Ectodermal cell (in vitro differentiated cells): ENCODE results near the gene EPHA6.
A peak's percentile ranks its signal among the peaks of the same experiment; 100 is the strongest.

Source experiments
- H3K27ac ChIP-seq: 2 replicates; pipeline ENCODE4 v1.7.0; 2013; ENCODE audit warnings: mild to moderate bottlenecking, low read depth, low read length; ENCODE audit not compliant: insufficient read depth, poor library complexity, severe bottlenecking
- H3K27me3 ChIP-seq: 2 replicates; pipeline ENCODE4 v1.7.0; 2013; ENCODE audit warnings: mild to moderate bottlenecking, low read length; ENCODE audit not compliant: insufficient read depth, control insufficient read depth, poor library complexity, severe bottlenecking
- H3K36me3 ChIP-seq: one replicate; pipeline ENCODE4 v1.7.0; 2013; ENCODE audit warnings: low read length; ENCODE audit not compliant: control insufficient read depth, insufficient read depth
- H3K4me1 ChIP-seq: one replicate; pipeline ENCODE4 v1.7.0; 2013; ENCODE audit warnings: low read length; ENCODE audit not compliant: control insufficient read depth, insufficient read depth
- H3K4me3 ChIP-seq: 2 replicates; pipeline ENCODE4 v1.7.0; 2013; ENCODE audit warnings: low read depth, low read length, control low read depth; ENCODE audit not compliant: insufficient read depth
- H3K9me3 ChIP-seq: 2 replicates; pipeline ENCODE4 v1.7.0; 2013; ENCODE audit warnings: mild to moderate bottlenecking, low read length, moderate library complexity; ENCODE audit not compliant: control insufficient read depth
- WGBS, 2 experiments: methylation state at CpG; one replicate each; pipeline ENCODE4 v1.1.7; 2013; ENCODE audit warnings: missing lambda C conversion rate in 2 of 2; 5-methylcytosine and 5-hydroxymethylcytosine counted together

EPHA6 gene

GRCh38 chr3:97721446-97721845 is 907.1 kb downstream of the EPHA6 start:
- Histone ChIP-seq H3K4me3 (no peak overlapping the region), H3K27me3 (no peaks in the 10 kb centered on the region), H3K9me3 (no peaks in the 10 kb centered on the region), H3K27ac (no peak overlapping the region), H3K4me1 (no peaks in the 10 kb centered on the region), H3K36me3 (no peaks in the 10 kb centered on the region)
- WGBS, 2 experiments, result 90 to 92% methylated on average over 2 of the region's 2 CpGs

- Histone ChIP-seq H3K36me3 (no peaks in the 10 kb centered on the region), H3K27me3 (no peaks in the 10 kb centered on the region), H3K4me1 (no peaks in the 10 kb centered on the region), H3K4me3 (no peak overlapping the region), H3K27ac (no peak overlapping the region), H3K9me3 (no peaks in the 10 kb centered on the region)
- 56 to 59% methylated on average over 3 of the region's 3 CpGs for WGBS, 2 experiments
Observed at GRCh38 chr3:97736928-97737327, 922.5 kb downstream of the EPHA6 start.

- Histone ChIP-seq H3K9me3 (no peaks in the 10 kb centered on the region), H3K36me3 (no peaks in the 10 kb centered on the region), H3K4me1 (no peaks in the 10 kb centered on the region), H3K27ac (no peak overlapping the region), H3K27me3 (no peaks in the 10 kb centered on the region), H3K4me3 (no peak overlapping the region)
- WGBS, 2 experiments, result 80 to 82% methylated on average over 1 of the region's 1 CpG
Observed at GRCh38 chr3:97738761-97739160, 924.4 kb downstream of the EPHA6 start.

GRCh38 chr3:97742036-97742435 is 927.6 kb downstream of the EPHA6 start:
- 91 to 93% methylated on average over 3 of the region's 3 CpGs for WGBS, 2 experiments
- no peaks in the 10 kb centered on the region for H3K4me1 ChIP-seq
- H3K4me3 ChIP-seq, result no peak overlapping the region
- H3K9me3 ChIP-seq, result no peaks in the 10 kb centered on the region
- no peaks in the 10 kb centered on the region for H3K36me3 ChIP-seq
- H3K27me3 ChIP-seq, result no peaks in the 10 kb centered on the region
- H3K27ac ChIP-seq, result no peak overlapping the region

GRCh38 chr3:97744289-97744688 is 929.9 kb downstream of the EPHA6 start:
- Histone ChIP-seq H3K9me3 (no peaks in the 10 kb centered on the region), H3K27me3 (no peaks in the 10 kb centered on the region), H3K36me3 (no peaks in the 10 kb centered on the region), H3K4me1 (no peaks in the 10 kb centered on the region), H3K27ac (no peak overlapping the region), H3K4me3 (no peak overlapping the region)
- WGBS, 2 experiments, result 84 to 88% methylated on average over 3 of the region's 3 CpGs

GRCh38 chr3:97763586-97764406 is 949.4 kb downstream of the EPHA6 start:
- H3K27ac ChIP-seq, result peak overlapping the region; percentile 81

GRCh38 chr3:97764407-97765238 is 950.2 kb downstream of the EPHA6 start, which contains the start of gene ARL6:
TSS of gene ARL6 (plus strand) at chr3:97764758. CDS start at chr3:97768108, 3,350 bp downstream.
- Histone ChIP-seq H3K4me3 (peak within 1 kb of the TSS; percentile 81), H3K4me1 (peaks cover 2% of the 10 kb centered on the region), H3K36me3 (no peaks in the 10 kb centered on the region), H3K9me3 (no peaks in the 10 kb centered on the region), H3K27ac (peak within 1 kb of the TSS; percentile 81), H3K27me3 (no peaks in the 10 kb centered on the region)
- 0 to 1% methylated on average over 46 of the region's 46 CpGs for WGBS, 2 experiments

More at GRCh38 chr3:97763586-97764406, 949.4 kb downstream of the EPHA6 start:
- H3K9me3 ChIP-seq, result no peaks in the 10 kb centered on the region
- no peaks in the 10 kb centered on the region for H3K36me3 ChIP-seq
- peak overlapping the region; percentile 81 for H3K4me3 ChIP-seq
- WGBS, 2 experiments, result 24 to 30% methylated on average over 21 to 22 of the region's 22 CpGs
- peaks cover 2% of the 10 kb centered on the region for H3K4me1 ChIP-seq
- no peaks in the 10 kb centered on the region for H3K27me3 ChIP-seq

- 34 to 55% methylated on average over 2 of the region's 2 CpGs for WGBS, 2 experiments
- no peaks in the 10 kb centered on the region for H3K27me3 ChIP-seq
- H3K36me3 ChIP-seq, result peaks cover 5% of the 10 kb centered on the region
- H3K4me1 ChIP-seq, result peaks cover 2% of the 10 kb centered on the region
- H3K4me3 ChIP-seq, result peak overlapping the region; percentile 81
- H3K9me3 ChIP-seq, result no peaks in the 10 kb centered on the region
- H3K27ac ChIP-seq, result no peak overlapping the region
Observed at GRCh38 chr3:97765336-97765735, 950.9 kb downstream of the EPHA6 start.

GRCh38 chr3:97772926-97773325 is 958.5 kb downstream of the EPHA6 start:
- Histone ChIP-seq H3K36me3 (peaks cover 5% of the 10 kb centered on the region), H3K27ac (no peak overlapping the region), H3K27me3 (no peaks in the 10 kb centered on the region), H3K9me3 (no peaks in the 10 kb centered on the region), H3K4me3 (no peak overlapping the region), H3K4me1 (no peaks in the 10 kb centered on the region)
- 94 to 97% methylated on average over 3 of the region's 3 CpGs for WGBS, 2 experiments

GRCh38 chr3:97778152-97778551 is 963.8 kb downstream of the EPHA6 start:
- Histone ChIP-seq H3K27ac (no peak overlapping the region), H3K4me1 (no peaks in the 10 kb centered on the region), H3K4me3 (no peak overlapping the region), H3K27me3 (no peaks in the 10 kb centered on the region), H3K9me3 (no peaks in the 10 kb centered on the region), H3K36me3 (no peaks in the 10 kb centered on the region)
